RWPE1 (cell line): ENCODE data around the gene TSPAN9.

Experiments
- CTCF ChIA-PET: fragments of 350-600 bp; sonication (Branson Sonifier 250); formaldehyde crosslinking; extraction: SDS; loops from one replicate; lab custom pipeline; 2021; lab: Yijun Ruan, JAX
- POLR2A ChIA-PET: fragments of 400-600 bp; formaldehyde crosslinking; extraction: SDS; loops from one replicate; lab custom pipeline; 2020; ENCODE audit warnings: antibody characterized with exemption; ENCODE audit not compliant: low non-redundant PET; lab: Yijun Ruan, JAX
- DNase-seq: peaks from one replicate; pipeline ENCODE4 v3.0.0; 2012; ENCODE audit warnings: low spot score
- H3K27ac ChIP-seq: fragments of 450-650 bp; 2 replicates; pipeline ENCODE4 v1.5.1; 2017
- TF ChIP-seq, protein P1 (sequence below): fragments of 450-650 bp; conservative IDR thresholded peaks from 2 replicates; pipeline ENCODE4 v1.5.1; 2017; ENCODE audit warnings: low read depth, mild to moderate bottlenecking

Gene TSPAN9

GRCh38 chr12:3218228-3219171 is 141.3 kb downstream of the TSPAN9 start:
- H3K27ac ChIP-seq, result peak overlapping the region; percentile 89
- DNase-seq, result peak; percentile 79
- ChIA-PET POLR2A (no interaction called here), CTCF (interaction anchor here (0.6 to 0.8 kb wide), 2 partner anchors 16 to 57 kb away, joined by 3 read pairs; no protein-coding TSS in a partner anchor)
- TF ChIP-seq, protein P1, sequence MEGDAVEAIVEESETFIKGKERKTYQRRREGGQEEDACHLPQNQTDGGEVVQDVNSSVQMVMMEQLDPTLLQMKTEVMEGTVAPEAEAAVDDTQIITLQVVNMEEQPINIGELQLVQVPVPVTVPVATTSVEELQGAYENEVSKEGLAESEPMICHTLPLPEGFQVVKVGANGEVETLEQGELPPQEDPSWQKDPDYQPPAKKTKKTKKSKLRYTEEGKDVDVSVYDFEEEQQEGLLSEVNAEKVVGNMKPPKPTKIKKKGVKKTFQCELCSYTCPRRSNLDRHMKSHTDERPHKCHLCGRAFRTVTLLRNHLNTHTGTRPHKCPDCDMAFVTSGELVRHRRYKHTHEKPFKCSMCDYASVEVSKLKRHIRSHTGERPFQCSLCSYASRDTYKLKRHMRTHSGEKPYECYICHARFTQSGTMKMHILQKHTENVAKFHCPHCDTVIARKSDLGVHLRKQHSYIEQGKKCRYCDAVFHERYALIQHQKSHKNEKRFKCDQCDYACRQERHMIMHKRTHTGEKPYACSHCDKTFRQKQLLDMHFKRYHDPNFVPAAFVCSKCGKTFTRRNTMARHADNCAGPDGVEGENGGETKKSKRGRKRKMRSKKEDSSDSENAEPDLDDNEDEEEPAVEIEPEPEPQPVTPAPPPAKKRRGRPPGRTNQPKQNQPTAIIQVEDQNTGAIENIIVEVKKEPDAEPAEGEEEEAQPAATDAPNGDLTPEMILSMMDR, result no peak

DNA sequence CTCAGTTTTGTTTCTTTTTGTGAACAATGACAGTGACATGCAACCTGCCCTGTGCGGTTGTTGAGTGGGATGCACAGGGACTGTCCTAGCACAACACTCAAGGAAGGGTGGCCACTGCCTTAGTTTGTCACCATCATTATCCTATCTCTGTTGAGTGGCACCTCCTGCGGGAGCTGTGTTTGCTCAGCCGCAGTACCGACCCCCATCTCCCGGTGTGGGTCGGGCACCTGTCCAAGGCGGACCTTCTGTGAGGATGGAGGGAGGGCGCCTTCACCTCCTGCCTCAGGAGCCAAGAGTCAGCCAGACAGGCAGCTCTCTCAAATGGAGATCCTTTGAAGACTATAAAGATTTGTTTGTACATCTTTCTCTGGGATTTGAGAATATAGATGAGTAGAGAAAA is 142.1 kb downstream of the TSPAN9 start:
- peak overlapping the region; percentile 89 for H3K27ac ChIP-seq
- TF ChIP-seq, protein P1, result no peak
- DNase-seq, result no peak
- ChIA-PET CTCF (interaction anchor here (0.7 kb wide), 1 partner anchor 16 kb away, joined by 6 read pairs; no protein-coding TSS in a partner anchor), POLR2A (no interaction called here)

DNA sequence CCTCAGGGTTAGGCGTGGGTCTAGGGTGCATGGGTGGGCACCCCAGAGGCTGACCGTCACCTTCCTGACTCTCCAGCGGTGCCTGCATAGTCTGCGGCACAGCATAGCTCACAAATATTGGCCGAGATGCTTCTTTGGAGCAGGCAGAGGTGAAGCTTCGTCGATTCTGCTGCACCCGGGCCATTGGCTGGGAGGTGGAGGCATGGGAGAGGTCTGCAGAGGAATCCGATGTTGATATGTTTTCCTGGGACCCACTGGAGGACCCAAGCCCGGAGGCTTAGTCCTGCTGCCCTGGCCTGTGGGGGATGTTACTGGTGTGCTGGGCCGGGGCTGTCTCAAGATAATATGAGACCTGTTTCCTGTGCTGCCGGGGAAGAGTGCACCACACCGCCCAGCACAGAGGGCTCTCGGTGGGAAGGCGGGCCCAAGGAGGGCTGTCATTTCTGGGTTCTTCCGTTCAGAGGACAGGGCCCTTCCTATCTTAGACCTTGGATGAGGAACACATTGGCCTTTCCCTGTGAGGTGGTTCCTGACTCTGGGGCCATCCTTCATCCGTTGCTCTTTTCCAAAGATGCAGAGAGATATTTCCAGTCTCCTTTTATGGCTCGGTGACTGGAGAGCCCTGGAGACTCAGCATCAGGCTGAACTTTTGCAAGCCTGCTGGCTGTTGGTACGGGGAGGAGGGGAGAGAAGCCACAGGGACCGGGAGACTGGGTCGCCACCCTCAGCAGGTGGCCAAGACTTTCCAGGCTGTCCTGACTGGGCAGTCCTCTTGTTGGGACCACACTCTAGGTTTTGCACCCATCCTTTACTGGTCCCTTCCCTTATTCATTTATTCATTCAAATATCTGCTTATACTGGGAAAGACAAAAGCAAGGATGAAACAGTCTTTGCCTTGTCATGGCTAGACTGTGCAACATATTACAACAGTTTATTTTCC is 143.5 kb downstream of the TSPAN9 start:
- ChIA-PET CTCF (no interaction called here), POLR2A (no interaction called here)
- TF ChIP-seq, protein P1, result no peak
- no peak for DNase-seq
- H3K27ac ChIP-seq, result no peak overlapping the region

DNA sequence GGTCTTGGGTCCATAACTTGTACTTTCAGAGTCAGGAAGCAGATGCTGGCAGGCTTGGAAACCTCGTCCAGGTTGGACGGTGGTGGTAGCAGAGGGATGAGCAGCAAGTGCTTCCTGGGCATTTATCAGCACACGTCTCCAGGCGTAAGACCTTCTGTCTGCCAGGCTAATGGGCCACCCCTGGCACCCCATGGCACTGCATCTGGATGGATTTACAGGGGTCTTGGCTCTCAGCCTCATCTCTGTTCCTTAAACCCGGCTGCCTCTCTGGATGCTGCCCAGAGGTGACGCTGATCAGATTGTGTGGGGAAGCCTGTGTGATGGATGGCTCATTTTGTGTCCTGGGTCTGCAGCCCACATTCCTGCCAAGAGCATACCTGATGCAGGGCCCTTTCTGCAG is 145.1 kb downstream of the TSPAN9 start:
- DNase-seq, result no peak
- H3K27ac ChIP-seq, result no peak overlapping the region
- CTCF ChIA-PET, result no interaction called here
- TF ChIP-seq, protein P1, result no peak
- POLR2A ChIA-PET, result no interaction called here

GRCh38 chr12:3222979-3223378 is 145.8 kb downstream of the TSPAN9 start:
- ChIA-PET POLR2A (no interaction called here), CTCF (no interaction called here)
- DNase-seq, result no peak
- H3K27ac ChIP-seq, result no peak overlapping the region
- TF ChIP-seq, protein P1, result no peak
